Measurements from ENCODE around the gene CITED4.
A peak's percentile ranks its signal among the peaks of the same experiment; 100 is the strongest.
"Not testable (repeated sequence)": the region's sequence is repeated elsewhere in the genome, so short reads cannot be mapped to it uniquely, and the experiment has no call there.

The CITED4 gene

GRCh38 chr1:40862008-40862863 lies at the start of gene CITED4:
Gene CITED4, minus strand, starts transcription at chr1:40862363. Its CDS starts 236 bp downstream, at chr1:40862127.
- DNase-seq = peak; percentile 97

GRCh38 chr1:40911105-40911504 lies 48.9 kb upstream of the CITED4 start:
- no peak for DNase-seq

GRCh38 chr1:40909281-40909680 lies 47.1 kb upstream of the CITED4 start:
- DNase-seq = no peak

- no peak for DNase-seq
Observed at GRCh38 chr1:40908350-40908749, 46.2 kb upstream of the CITED4 start.

GRCh38 chr1:40907899-40908298 lies 45.7 kb upstream of the CITED4 start:
- DNase-seq = no peak

- no peak for DNase-seq
Observed at GRCh38 chr1:40906781-40907400, 44.7 kb upstream of the CITED4 start.

GRCh38 chr1:40905061-40905460 lies 42.9 kb upstream of the CITED4 start:
- no peak for DNase-seq

GRCh38 chr1:40903106-40903505 lies 40.9 kb upstream of the CITED4 start:
- DNase-seq = no peak

- DNase-seq = no peak
Observed at GRCh38 chr1:40901886-40902852, 40.0 kb upstream of the CITED4 start.

GRCh38 chr1:40899230-40899870 lies 37.2 kb upstream of the CITED4 start:
- DNase-seq = no peak

GRCh38 chr1:40898431-40898901 lies 36.3 kb upstream of the CITED4 start:
- DNase-seq = no peak

- DNase-seq = no peak
Observed at GRCh38 chr1:40897513-40897912, 35.4 kb upstream of the CITED4 start.

- no peak for DNase-seq
Observed at GRCh38 chr1:40896482-40896881, 34.3 kb upstream of the CITED4 start.

- DNase-seq = no peak
Observed at GRCh38 chr1:40895601-40896000, 33.4 kb upstream of the CITED4 start.

- DNase-seq = not testable (repeated sequence)
Observed at GRCh38 chr1:40894858-40895257, 32.7 kb upstream of the CITED4 start.

GRCh38 chr1:40894455-40894854 lies 32.3 kb upstream of the CITED4 start:
- DNase-seq = no peak

GRCh38 chr1:40893946-40894345 lies 31.8 kb upstream of the CITED4 start:
- DNase-seq = no peak

- no peak for DNase-seq
Observed at GRCh38 chr1:40892354-40892753, 30.2 kb upstream of the CITED4 start.

- DNase-seq = no peak
Observed at GRCh38 chr1:40890771-40891170, 28.6 kb upstream of the CITED4 start.

GRCh38 chr1:40887652-40888051 lies 25.5 kb upstream of the CITED4 start:
- no peak for DNase-seq

- DNase-seq = no peak
Observed at GRCh38 chr1:40887012-40887378, 24.8 kb upstream of the CITED4 start.

GRCh38 chr1:40886318-40887011 lies 24.3 kb upstream of the CITED4 start:
- DNase-seq = no peak
